ENCODE results near the gene BCL2L14. TPM values are rescaled to one million over a fixed set of nuclear protein-coding genes. Genes with fewer than 3 reads are reported as not detected.

BCL2L14 gene
- total RNA-seq, 1 experiment from 2014 or later: 0.30 TPM

- CTCF ChIA-PET: interaction anchor here (0.9 to 3.3 kb wide), 3 partner anchors 14 to 455 kb away, joined by 3 to 22 read pairs (median 5); no protein-coding TSS in a partner anchor
- no TSS peak for BruUV-seq (replicated peaks)
Measured at GRCh38 chr12:12036901-12037300, 33.8 kb upstream of the BCL2L14 start.

More at GRCh38 chr12:12036901-12037300, 33.8 kb upstream of the BCL2L14 start:
- Histone ChIP-seq H3K36me3 (ENCODE audit: control insufficient read depth in 1 of 2, insufficient read depth in 2 of 2, low read length in 2 of 2) (no peaks in the 10 kb centered on the region), H3K27ac (ENCODE audit: low read depth, low read length) (no peak overlapping the region), H3K9me2 (ENCODE audit: insufficient read depth) (no peaks in the 10 kb centered on the region), H3K4me2 (ENCODE audit: low read length) (no peak overlapping the region), H3K9me3 (ENCODE audit: control insufficient read depth in 1 of 2, insufficient read depth in 1 of 2, low read depth in 1 of 2, low read length in 2 of 2) (no peaks in the 10 kb centered on the region), H2AFZ (ENCODE audit: low read depth, low read length, poor library complexity, severe bottlenecking) (no peak overlapping the region), H3K79me2 (ENCODE audit: insufficient read depth, low read length) (no peaks in the 10 kb centered on the region), H3K27me3 (ENCODE audit: insufficient read depth, low read length) (no peaks in the 10 kb centered on the region), H4K20me1 (ENCODE audit: insufficient read depth) (no peaks in the 10 kb centered on the region), H3K4me3 (replicated peaks in 1 of 2; ENCODE audit: low read depth in 1 of 2, low read length in 2 of 2) (no peak overlapping the region), H3K4me1 (ENCODE audit: control insufficient read depth in 1 of 2, insufficient read depth in 2 of 2, low read length in 2 of 2) (peaks cover 0 to 6% of the 10 kb centered on the region in 2 experiments; a peak in 2 of 4 replicates), H3K9ac (ENCODE audit: low read length) (no peak overlapping the region)
- no peak for TF ChIP-seq ATF3 (IDR thresholded peaks at IDR 0.05)
- no peak for TF ChIP-seq SP1 (IDR thresholded peaks at IDR 0.05; ENCODE audit: low read depth)
- TF ChIP-seq, protein P1, sequence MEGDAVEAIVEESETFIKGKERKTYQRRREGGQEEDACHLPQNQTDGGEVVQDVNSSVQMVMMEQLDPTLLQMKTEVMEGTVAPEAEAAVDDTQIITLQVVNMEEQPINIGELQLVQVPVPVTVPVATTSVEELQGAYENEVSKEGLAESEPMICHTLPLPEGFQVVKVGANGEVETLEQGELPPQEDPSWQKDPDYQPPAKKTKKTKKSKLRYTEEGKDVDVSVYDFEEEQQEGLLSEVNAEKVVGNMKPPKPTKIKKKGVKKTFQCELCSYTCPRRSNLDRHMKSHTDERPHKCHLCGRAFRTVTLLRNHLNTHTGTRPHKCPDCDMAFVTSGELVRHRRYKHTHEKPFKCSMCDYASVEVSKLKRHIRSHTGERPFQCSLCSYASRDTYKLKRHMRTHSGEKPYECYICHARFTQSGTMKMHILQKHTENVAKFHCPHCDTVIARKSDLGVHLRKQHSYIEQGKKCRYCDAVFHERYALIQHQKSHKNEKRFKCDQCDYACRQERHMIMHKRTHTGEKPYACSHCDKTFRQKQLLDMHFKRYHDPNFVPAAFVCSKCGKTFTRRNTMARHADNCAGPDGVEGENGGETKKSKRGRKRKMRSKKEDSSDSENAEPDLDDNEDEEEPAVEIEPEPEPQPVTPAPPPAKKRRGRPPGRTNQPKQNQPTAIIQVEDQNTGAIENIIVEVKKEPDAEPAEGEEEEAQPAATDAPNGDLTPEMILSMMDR (IDR thresholded peaks at IDR 0.05 in 2 of 3, conservative IDR thresholded peaks at IDR 0.05 in 1 of 3; ENCODE audit: borderline replicate concordance in 1 of 3, insufficient read depth in 1 of 3, low read depth in 2 of 3, low read length in 2 of 3): no peak
- no peak for TF ChIP-seq ELF1 (IDR thresholded peaks at IDR 0.05; ENCODE audit: borderline replicate concordance, low read depth)
- no peak for TF ChIP-seq ZFX (IDR thresholded peaks at IDR 0.05)
- TF ChIP-seq POLR2A (IDR thresholded peaks at IDR 0.05; ENCODE audit: borderline replicate concordance, extremely low read depth, insufficient read depth, insufficient read length): no peak
- TF ChIP-seq ZNF274 (IDR thresholded peaks at IDR 0.05; ENCODE audit: low read depth, low read length): no peak
- TF ChIP-seq FOSL1 (IDR thresholded peaks at IDR 0.05; ENCODE audit: low read depth): no peak
- no peak for TF ChIP-seq CEBPB (IDR thresholded peaks at IDR 0.05; ENCODE audit: low read depth)
- TF ChIP-seq EGR1 (IDR thresholded peaks at IDR 0.05; ENCODE audit: low read depth): no peak
- TF ChIP-seq JUND (IDR thresholded peaks at IDR 0.05): no peak
- TF ChIP-seq TCF7L2 (IDR thresholded peaks at IDR 0.05; ENCODE audit: borderline replicate concordance, extremely low read depth, insufficient read depth, insufficient read length): no peak
- no peak for TF ChIP-seq CBX3 (IDR thresholded peaks at IDR 0.05; ENCODE audit: low read depth)
- TF ChIP-seq, protein P2, sequence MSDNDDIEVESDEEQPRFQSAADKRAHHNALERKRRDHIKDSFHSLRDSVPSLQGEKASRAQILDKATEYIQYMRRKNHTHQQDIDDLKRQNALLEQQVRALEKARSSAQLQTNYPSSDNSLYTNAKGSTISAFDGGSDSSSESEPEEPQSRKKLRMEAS (IDR thresholded peaks at IDR 0.05): no peak
- no peak for TF ChIP-seq EZH2 (IDR thresholded peaks at IDR 0.05)
- no peak for TF ChIP-seq SRF (IDR thresholded peaks at IDR 0.05; ENCODE audit: low read depth)
- POLR2A ChIA-PET: no interaction called here
- ATAC-seq (no peak), DNase-seq (ENCODE audit: low read depth, low spot score) (no peak)
- RAD21 ChIA-PET (ENCODE audit: low non-redundant PET in 1 of 2, low total read pairs in 2 of 2, uncharacterized antibody in 2 of 2, unreplicated experiment in 2 of 2): no interaction called here
- intact Hi-C loops (cut with micrococcal nuclease): loop anchor here (2.0 to 10.0 kb wide), 3 partner anchors 292 to 668 kb away; no protein-coding TSS in a partner anchor

All from HCT116 (cell line).